SK-N-SH treated with all-trans-retinoic acid at 6 μM for 48 hours (cell line): ENCODE measurements around the gene ALKAL2.

Experiments used
- ATAC-seq: fragments of 200-7000 bp; cut with Tn5 transposase; 3 replicates; pipeline ENCODE4 v1.9.1; 2020; ENCODE audit warnings: mild to moderate bottlenecking, moderate library complexity
- ARNTL ChIP-seq: fragments of 450-650 bp; formaldehyde crosslinking; IDR thresholded peaks from 2 replicates; pipeline ENCODE4 v1.5.0; 2020; ENCODE audit warnings: low read depth, mild to moderate bottlenecking, moderate library complexity, borderline replicate concordance
- GLIS3 ChIP-seq: fragments of 250-450 bp; sonication (Bioruptor Pico); IDR thresholded peaks from 2 replicates; pipeline ENCODE4 v1.5.0; 2020; ENCODE audit warnings: mild to moderate bottlenecking, moderate library complexity
- ISL1 ChIP-seq: fragments of 250-450 bp; sonication (Bioruptor Pico); IDR thresholded peaks from 2 replicates; pipeline ENCODE4 v2.1.2; 2022; ENCODE audit warnings: mild to moderate bottlenecking, moderate library complexity
- RARB ChIP-seq: fragments of 250-450 bp; sonication (Bioruptor Pico); IDR thresholded peaks from 2 replicates; pipeline ENCODE4 v1.8.0; 2021; ENCODE audit warnings: mild to moderate bottlenecking, moderate library complexity
- SNAI2 ChIP-seq: fragments of 250-450 bp; sonication (Bioruptor Pico); IDR thresholded peaks from 2 replicates; pipeline ENCODE4 v1.5.0; 2020; ENCODE audit warnings: mild to moderate bottlenecking, moderate library complexity
- TCF4 ChIP-seq: fragments of 250-450 bp; sonication (Bioruptor Pico); IDR thresholded peaks from 2 replicates; pipeline ENCODE4 v1.8.0; 2021; ENCODE audit warnings: mild to moderate bottlenecking, moderate library complexity, borderline replicate concordance
- TOX ChIP-seq: fragments of 250-450 bp; sonication (Bioruptor Pico); IDR thresholded peaks from 2 replicates; pipeline ENCODE4 v1.8.0; 2021; ENCODE audit warnings: mild to moderate bottlenecking, moderate library complexity, borderline replicate concordance
- ZC3H10 ChIP-seq: fragments of 250-450 bp; sonication (Bioruptor Pico); IDR thresholded peaks from 2 replicates; pipeline ENCODE4 v1.5.1; 2021; ENCODE audit warnings: mild to moderate bottlenecking, moderate library complexity
- ZFP30 ChIP-seq: fragments of 450-650 bp; formaldehyde crosslinking; IDR thresholded peaks from 2 replicates; pipeline ENCODE4 v1.5.0; 2022; ENCODE audit warnings: mild to moderate bottlenecking, moderate library complexity
- ZNF565 ChIP-seq: fragments of 450-650 bp; formaldehyde crosslinking; conservative IDR thresholded peaks from 2 replicates; pipeline ENCODE4 v1.5.0; 2020; ENCODE audit warnings: low read depth, mild to moderate bottlenecking, moderate library complexity
- ZNF70 ChIP-seq: fragments of 450-650 bp; formaldehyde crosslinking; IDR thresholded peaks from 2 replicates; pipeline ENCODE4 v1.5.0; 2020; ENCODE audit warnings: mild to moderate bottlenecking, moderate library complexity
- ZNF8 ChIP-seq: fragments of 450-650 bp; formaldehyde crosslinking; IDR thresholded peaks from 2 replicates; pipeline ENCODE4 v1.5.0; 2020; ENCODE audit warnings: mild to moderate bottlenecking, moderate library complexity
- TF ChIP-seq, protein P1 (sequence below): fragments of 250-450 bp; sonication (Bioruptor Pico); IDR thresholded peaks from 2 replicates; pipeline ENCODE4 v1.5.0; 2020; ENCODE audit warnings: mild to moderate bottlenecking, moderate library complexity
- TF ChIP-seq, protein P2 (sequence below): fragments of 250-450 bp; sonication (Bioruptor Pico); IDR thresholded peaks from 2 replicates; pipeline ENCODE4 v1.5.1; 2021; ENCODE audit warnings: mild to moderate bottlenecking, moderate library complexity
- TF ChIP-seq, protein P3 (sequence below): fragments of 250-450 bp; sonication (Bioruptor Pico); IDR thresholded peaks from 2 replicates; pipeline ENCODE4 v1.8.0; 2021; ENCODE audit warnings: low read depth, mild to moderate bottlenecking, moderate library complexity, borderline replicate concordance

Gene ALKAL2

DNA sequence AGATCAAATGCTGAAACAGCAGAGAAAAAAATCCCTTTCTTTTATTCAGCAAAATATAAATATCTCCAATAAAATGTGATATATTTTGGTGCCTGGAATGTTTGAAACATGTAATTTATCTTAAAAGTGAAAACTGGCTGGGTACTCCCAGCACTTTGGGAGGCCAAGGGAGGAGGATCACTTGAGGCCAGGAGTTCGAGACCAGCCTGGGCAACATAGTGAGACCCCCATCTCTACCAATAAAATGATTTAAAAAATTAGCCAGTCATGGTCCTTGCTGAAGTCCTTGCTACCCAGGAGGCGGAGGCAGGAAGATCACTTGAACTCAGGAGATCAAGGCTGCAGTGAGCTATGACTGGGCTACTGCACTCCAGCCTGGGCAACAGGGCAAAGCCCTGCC lies 32.7 kb downstream of the ALKAL2 start (continued):
- no peak for TF ChIP-seq ARNTL (CRISPR knock-in tag)

DNA sequence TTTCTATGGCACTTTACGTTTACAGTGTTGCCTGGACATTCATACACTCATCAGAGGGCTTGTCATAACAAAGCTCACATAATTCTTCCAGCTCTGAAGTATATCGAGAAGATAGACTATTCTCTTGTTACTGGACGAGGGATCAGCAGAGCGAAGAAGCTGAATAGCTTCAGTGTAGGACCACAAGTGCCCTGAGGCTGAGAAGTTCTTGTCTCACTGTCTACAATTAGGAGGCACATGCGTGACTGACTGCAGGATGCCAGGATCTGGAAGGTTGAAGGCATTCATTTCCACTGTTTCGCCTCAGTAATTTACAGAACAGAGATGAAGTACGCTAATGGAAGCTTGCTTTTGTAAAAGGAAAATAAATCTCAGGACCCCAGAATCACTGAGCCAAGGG lies 33.6 kb downstream of the ALKAL2 start:
- TF ChIP-seq ZC3H10 (no peak), TOX (no peak), ZFP30 (CRISPR knock-in tag) (no peak), ZNF8 (no peak), ISL1 (CRISPR knock-in tag) (no peak), ARNTL (CRISPR knock-in tag) (no peak), TCF4 (no peak), ZNF70 (no peak), SNAI2 (CRISPR knock-in tag) (no peak), RARB (CRISPR knock-in tag) (no peak), ZNF565 (CRISPR knock-in tag) (no peak)
- TF ChIP-seq, protein P1, sequence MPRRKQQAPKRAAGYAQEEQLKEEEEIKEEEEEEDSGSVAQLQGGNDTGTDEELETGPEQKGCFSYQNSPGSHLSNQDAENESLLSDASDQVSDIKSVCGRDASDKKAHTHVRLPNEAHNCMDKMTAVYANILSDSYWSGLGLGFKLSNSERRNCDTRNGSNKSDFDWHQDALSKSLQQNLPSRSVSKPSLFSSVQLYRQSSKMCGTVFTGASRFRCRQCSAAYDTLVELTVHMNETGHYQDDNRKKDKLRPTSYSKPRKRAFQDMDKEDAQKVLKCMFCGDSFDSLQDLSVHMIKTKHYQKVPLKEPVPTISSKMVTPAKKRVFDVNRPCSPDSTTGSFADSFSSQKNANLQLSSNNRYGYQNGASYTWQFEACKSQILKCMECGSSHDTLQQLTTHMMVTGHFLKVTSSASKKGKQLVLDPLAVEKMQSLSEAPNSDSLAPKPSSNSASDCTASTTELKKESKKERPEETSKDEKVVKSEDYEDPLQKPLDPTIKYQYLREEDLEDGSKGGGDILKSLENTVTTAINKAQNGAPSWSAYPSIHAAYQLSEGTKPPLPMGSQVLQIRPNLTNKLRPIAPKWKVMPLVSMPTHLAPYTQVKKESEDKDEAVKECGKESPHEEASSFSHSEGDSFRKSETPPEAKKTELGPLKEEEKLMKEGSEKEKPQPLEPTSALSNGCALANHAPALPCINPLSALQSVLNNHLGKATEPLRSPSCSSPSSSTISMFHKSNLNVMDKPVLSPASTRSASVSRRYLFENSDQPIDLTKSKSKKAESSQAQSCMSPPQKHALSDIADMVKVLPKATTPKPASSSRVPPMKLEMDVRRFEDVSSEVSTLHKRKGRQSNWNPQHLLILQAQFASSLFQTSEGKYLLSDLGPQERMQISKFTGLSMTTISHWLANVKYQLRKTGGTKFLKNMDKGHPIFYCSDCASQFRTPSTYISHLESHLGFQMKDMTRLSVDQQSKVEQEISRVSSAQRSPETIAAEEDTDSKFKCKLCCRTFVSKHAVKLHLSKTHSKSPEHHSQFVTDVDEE (CRISPR knock-in tag) = no peak
- TF ChIP-seq, protein P2, sequence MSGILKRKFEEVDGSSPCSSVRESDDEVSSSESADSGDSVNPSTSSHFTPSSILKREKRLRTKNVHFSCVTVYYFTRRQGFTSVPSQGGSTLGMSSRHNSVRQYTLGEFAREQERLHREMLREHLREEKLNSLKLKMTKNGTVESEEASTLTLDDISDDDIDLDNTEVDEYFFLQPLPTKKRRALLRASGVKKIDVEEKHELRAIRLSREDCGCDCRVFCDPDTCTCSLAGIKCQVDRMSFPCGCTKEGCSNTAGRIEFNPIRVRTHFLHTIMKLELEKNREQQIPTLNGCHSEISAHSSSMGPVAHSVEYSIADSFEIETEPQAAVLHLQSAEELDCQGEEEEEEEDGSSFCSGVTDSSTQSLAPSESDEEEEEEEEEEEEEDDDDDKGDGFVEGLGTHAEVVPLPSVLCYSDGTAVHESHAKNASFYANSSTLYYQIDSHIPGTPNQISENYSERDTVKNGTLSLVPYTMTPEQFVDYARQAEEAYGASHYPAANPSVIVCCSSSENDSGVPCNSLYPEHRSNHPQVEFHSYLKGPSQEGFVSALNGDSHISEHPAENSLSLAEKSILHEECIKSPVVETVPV = no peak
- TF ChIP-seq, protein P3, sequence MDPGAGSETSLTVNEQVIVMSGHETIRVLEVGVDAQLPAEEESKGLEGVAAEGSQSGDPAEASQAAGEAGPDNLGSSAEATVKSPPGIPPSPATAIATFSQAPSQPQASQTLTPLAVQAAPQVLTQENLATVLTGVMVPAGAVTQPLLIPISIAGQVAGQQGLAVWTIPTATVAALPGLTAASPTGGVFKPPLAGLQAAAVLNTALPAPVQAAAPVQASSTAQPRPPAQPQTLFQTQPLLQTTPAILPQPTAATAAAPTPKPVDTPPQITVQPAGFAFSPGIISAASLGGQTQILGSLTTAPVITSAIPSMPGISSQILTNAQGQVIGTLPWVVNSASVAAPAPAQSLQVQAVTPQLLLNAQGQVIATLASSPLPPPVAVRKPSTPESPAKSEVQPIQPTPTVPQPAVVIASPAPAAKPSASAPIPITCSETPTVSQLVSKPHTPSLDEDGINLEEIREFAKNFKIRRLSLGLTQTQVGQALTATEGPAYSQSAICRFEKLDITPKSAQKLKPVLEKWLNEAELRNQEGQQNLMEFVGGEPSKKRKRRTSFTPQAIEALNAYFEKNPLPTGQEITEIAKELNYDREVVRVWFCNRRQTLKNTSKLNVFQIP (CRISPR knock-in tag) = no peak
- ATAC-seq = no peak

DNA sequence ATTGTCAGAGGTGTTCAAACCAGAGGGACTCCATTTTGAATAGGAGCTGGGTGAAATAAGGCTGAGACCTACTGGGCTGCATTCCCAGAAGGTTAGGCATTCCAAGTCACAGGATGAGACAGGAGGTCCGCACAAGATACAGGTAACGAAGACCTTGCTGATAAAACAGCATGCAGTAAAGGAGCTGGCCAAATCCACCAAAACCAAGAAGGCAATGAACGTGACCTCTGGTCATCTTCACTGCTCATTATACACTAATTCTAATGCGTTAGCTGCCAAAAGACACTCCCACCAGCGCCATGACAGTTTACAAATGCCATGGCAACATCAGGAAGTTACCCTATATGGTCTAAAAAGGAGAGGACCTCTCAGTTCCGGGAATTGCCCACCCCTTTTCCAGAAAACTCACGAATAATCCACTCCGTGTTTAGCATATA lies 34.7 kb downstream of the ALKAL2 start:
- no peak for ATAC-seq

More for the DNA sequence above, 34.7 kb downstream of the ALKAL2 start:
- no peak for TF ChIP-seq GLIS3
- TF ChIP-seq, protein P3 (CRISPR knock-in tag) = no peak
- TF ChIP-seq, protein P1 (CRISPR knock-in tag) = no peak
- TF ChIP-seq ZC3H10 = no peak
- TF ChIP-seq ISL1 (CRISPR knock-in tag) = no peak
